Erythroblast (primary cell): ENCODE measurements around the gene KCNE5.
"Not testable (repeated sequence)": the region's sequence is repeated elsewhere in the genome, so short reads cannot be mapped to it uniquely, and the experiment has no call there.

Source experiments
- DNase-seq, 2 experiments: peaks; one replicate each; lab custom pipeline; 2025; lab: John Stamatoyannopoulos, UW
- GATA1 ChIP-seq: IDR thresholded peaks from 2 replicates; pipeline ENCODE4 v1.6.1; 2011; ENCODE audit warnings: low read depth, mild to moderate bottlenecking, control low read depth, low read length, moderate library complexity
- POLR2A ChIP-seq: IDR thresholded peaks from 2 replicates; pipeline ENCODE4 v1.6.1; 2011; ENCODE audit warnings: mild to moderate bottlenecking, low read length

Gene KCNE5

DNA sequence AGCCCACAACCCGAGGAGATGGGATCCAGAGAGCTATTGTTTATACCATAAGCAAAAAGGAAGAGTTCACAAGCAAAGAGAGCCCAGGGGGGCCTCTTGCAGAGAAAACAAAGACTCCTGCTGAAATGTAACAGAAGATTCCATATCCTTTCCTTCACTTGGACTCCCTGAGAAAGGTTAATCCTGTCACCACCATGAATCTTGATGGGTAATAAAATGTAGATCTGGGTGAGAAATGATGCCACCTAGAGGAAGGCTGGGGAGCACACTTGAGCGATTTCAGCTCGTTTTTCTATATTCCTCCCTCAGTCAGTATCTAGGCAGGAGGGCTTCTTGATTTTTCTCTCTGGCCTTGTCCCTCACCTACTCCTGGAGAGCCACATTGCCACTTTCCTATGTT lies 10.2 kb upstream of the KCNE5 start:
- TF ChIP-seq POLR2A: no peak
- peak; percentile 29 to 35 for DNase-seq

DNA sequence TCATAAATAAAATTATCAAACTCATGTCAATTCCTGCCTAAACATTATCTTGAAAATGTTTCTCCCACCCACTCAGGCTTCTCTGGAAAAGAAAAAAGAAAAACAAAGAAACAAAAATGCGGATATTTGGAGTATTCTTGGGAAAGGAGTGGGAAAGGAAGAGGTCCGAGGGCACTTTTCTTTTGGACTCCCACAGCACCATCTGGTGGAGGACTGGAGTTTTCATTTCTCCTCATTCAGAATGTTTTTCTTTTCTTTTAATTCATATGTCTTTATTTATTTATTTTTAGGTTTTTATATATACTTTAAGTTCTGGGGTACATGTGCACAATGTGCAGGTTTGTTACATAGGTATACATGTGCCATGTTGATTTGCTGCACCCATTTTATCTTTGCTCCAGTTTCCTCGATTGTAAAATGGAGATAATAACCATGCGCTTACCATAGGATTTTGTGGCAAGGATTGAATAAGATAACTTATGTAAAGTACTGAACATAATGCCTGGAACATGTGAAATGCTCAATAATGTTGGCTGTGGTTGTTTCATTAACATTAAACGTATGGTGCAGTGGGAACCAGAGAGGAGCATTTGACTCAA lies 8.0 kb upstream of the KCNE5 start:
- TF ChIP-seq GATA1 (no peak), POLR2A (no peak)
- DNase-seq: peak; percentile 2 to 27

- DNase-seq: peak in 1 of 2 experiments; percentile 3
- TF ChIP-seq POLR2A (no peak), GATA1 (no peak)
Observed at GRCh38 chrX:109629310-109629709, 4.3 kb upstream of the KCNE5 start.

GRCh38 chrX:109626637-109627036 lies 1.7 kb upstream of the KCNE5 start:
- no peak for TF ChIP-seq POLR2A
- TF ChIP-seq GATA1: no peak
- peak; percentile 54 to 84 for DNase-seq

DNA sequence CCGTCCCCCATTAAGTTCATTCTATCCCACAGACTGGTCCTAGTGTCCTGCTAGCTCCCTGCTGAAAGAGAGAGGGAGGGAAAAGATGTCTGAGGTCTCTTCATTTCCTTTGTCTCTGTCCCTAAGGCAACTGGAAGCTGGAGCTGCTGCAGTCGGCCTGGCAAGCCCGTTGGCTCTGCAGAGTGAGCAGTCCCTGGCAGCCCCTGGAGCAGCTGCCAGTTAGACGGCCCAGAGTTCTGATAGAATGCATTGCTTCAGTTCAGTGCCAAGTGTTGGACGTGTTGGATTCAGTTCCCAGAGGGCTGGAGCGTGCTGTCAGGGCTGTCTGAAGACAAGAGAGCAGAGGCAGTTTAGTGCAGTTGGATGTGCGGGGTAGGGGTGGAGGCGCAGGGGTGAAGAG lies 975 bp downstream of the KCNE5 start:
- DNase-seq: no peak
- TF ChIP-seq POLR2A: no peak
- no peak for TF ChIP-seq GATA1

DNA sequence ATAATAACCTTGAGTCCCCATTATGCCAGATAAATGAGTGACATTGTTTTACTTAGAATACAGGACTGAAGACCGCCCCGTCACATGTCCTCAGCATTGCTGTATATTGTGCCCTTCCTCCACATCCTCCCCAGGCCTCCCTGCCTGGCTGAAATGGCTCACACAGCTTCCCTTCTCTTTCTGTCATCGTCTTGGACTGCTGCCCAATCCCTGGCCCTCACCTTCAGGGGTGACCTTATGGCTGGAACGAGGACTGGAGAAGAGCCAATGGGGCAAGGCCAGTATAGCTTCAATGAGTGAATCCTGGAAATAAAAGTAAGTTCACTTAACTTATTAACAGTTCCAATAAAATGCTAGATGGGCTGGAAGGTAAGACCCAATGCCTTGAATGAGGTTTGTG lies 2.7 kb downstream of the KCNE5 start:
- DNase-seq: no peak
- no peak for TF ChIP-seq POLR2A
- no peak for TF ChIP-seq GATA1

DNA sequence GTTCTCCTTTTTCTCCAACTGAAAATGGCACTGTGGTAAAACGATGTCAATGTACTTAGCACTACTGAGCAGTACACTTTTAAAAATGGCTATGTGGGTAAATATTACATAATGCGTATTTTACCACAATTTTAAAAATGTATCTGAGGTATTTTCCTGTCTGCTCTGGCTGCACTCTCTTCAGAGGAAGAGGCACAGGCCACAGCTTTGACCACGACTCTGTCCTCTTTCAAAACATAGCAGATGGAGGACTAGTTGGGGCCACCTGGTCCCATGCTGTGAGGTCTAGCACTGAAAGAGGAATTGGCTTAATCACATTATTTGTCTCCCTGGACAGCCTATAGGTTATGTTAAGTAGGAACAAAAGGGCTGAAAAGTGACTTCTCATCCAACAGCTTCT lies 5.2 kb downstream of the KCNE5 start:
- TF ChIP-seq GATA1: no peak
- no peak for TF ChIP-seq POLR2A
- DNase-seq: no peak

- no peak for DNase-seq
- TF ChIP-seq GATA1: no peak
- no peak for TF ChIP-seq POLR2A
Observed at GRCh38 chrX:109614951-109615350, 10.0 kb downstream of the KCNE5 start.

DNA sequence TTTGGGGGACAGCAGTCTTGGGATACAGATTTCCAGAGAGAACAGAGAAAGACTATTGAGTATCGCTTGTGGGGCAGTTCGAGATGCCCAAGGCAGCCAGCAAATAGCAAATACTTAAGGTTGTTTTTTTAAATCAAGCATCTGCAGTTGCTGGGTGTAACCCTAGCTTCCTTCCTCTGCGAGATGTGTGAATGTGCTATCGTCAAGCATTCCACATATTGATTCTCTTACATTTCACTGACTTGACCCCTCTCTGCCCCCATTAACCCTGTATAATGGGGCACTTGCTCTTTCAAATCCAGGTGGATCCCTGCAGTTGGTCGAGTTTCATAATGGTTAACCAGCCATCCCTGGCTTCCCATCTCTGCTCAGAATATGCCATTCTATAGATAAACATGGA lies 23.5 kb downstream of the KCNE5 start:
- no peak for TF ChIP-seq GATA1
- no peak for TF ChIP-seq POLR2A
- DNase-seq: no peak

DNA sequence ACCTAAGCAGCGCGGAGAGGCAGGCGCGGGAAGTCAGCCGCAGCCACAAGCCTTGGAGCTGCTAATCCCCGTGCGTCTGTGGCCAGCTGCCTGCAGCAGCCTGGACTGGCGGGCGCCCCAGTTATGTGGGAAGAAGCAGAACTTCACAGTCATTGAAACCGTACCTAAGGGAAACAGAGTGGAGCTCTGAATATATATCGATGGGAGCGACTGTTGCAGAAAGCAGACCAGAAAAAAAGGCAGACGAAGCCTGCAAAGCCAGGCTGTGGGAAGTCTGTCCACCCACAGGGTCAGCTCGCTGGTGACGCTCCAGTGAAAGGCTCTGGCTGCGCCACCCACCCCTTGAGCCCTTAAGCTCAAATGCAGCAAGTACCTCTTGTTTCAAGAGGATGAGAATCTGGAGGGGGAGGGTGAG lies 24.7 kb downstream of the KCNE5 start:
- no peak for TF ChIP-seq GATA1
- TF ChIP-seq POLR2A: no peak
- DNase-seq: no peak

DNA sequence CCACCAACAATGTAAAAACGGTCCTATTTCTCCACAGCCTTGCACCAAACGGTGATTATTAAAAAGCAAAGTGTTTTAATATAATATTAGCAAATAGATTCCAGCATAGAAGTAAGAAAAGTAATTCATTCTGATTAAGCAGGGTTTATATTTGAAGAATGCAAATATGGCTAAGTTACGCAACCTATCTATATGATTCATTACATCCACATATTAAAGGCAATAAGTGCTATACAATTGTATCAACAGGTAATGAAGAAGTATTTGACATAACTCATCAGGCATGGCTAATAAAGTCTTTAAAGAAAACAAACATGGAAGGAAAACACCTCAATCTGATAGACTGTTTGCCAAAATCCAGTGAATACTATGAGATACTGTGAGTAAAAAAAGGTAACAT lies 29.0 kb downstream of the KCNE5 start:
- no peak for DNase-seq
- no peak for TF ChIP-seq GATA1
- no peak for TF ChIP-seq POLR2A

DNA sequence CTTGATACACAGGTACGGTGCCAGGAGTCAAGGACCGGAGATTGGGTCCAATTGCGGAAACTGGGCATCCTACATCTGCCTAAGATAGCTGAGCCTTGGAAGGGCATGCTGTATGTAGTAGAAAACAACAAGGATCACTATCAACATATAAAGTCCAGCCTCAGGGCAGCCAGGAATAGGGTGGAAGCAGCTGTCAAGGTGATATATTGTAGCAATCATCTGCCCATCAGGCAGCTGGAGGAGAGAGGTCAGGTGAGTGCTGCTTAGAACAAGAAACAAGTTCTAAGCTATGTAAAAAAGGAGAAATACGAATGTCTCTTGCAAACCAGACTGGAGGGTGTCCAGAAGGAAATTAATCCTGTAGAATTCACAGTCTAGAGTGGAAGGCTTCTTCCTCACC lies 34.8 kb downstream of the KCNE5 start:
- TF ChIP-seq GATA1: no peak
- TF ChIP-seq POLR2A: no peak
- DNase-seq: no peak

DNA sequence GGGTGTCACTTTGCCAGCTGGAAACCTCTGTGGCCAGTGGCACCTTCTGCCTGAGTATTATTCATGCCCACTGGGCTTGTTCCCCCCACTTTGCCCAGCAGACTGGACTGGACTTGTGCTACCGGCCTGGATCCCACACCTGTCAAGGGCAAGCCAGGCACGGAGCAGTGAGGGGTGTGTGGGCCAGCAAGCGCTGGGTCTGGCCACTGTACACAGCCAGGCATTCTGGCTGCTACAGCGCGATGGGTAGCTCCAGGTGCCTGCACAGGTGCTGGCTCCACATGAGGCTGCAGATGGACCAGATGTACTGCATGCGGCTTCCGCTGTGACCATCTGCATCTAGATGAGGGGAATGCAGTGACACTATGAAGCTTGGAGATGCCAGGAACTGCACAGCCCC lies 39.5 kb downstream of the KCNE5 start:
- DNase-seq: no peak
- TF ChIP-seq POLR2A: no peak
- no peak for TF ChIP-seq GATA1

DNA sequence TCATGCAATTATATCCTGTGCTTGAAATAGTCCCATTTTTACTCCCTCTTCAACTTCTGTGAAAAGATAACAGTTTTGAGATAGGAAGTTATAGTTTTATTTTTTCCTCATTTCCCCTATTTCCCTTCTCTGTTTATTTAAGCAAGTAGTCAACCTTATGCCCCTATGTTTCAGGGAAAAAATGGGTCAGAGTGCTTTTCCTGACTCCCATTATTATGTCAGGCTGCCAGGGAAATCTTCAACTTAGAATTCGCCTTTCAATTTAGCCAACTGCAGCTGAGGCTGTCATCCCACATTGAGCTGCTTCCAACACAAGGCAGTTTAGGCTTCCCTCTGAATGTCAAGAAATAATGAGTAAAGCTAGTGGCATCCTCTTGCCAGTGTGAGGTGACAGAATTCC lies 46.1 kb downstream of the KCNE5 start:
- no peak for DNase-seq
- TF ChIP-seq POLR2A: no peak
- no peak for TF ChIP-seq GATA1

DNA sequence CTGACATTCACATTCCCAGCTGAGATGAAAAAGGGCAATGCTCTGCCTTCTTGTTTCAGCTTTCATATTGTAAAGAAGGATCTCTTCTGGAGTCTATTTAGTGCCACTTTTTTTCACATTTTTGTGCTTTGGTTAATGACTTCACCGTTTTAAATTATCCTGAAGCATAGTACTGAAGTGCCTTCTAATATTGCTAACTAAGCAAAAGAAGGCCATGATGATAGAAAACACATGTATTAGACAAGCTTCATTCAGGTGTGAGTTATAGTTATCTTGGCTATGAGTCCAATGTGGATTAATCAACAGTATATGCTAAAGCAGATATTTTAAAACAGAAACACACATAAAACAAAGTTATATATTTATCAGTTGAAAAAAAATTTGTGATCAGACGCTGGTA lies 47.9 kb downstream of the KCNE5 start:
- no peak for DNase-seq
- TF ChIP-seq GATA1 (no peak), POLR2A (no peak)

DNA sequence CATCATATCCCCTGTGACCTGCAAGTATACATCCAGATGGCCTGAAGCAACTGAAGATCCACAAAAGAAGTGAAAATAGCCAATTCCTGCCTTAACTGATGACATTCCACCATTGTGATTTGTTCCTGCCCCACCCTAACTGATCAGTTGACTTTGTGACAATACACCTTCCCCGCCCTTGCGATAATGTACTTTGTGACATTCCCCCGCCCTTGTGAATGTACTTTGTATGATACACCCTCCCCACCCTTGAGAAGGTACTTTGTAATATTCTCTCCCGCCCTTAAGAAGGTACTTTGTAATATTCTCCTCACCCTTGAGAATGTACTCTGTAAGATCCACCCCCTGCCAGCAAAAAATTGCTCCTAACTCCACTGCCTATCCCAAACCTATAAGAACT lies 48.9 kb downstream of the KCNE5 start:
- not testable (repeated sequence) for DNase-seq
